ENCODE data around the gene CACNB2.
"Not testable (repeated sequence)": the region's sequence is repeated elsewhere in the genome, so short reads cannot be mapped to it uniquely, and the experiment has no call there.

Gene CACNB2

GRCh38 chr10:18577823-18578685 is 437.8 kb downstream of the CACNB2 start:
- no peak overlapping the region for H3K27ac ChIP-seq (ENCODE audit: low read depth, low read length)
- H3K9me3 ChIP-seq (ENCODE audit: insufficient read depth, low read depth, low read length): peaks cover 30% of the 10 kb centered on the region
- WGBS: 90% methylated on average over 15 of the region's 15 CpGs
- H3K4me3 ChIP-seq (ENCODE audit: low read length): no peak overlapping the region
- H3K27me3 ChIP-seq (ENCODE audit: insufficient read depth, low read length): no peaks in the 10 kb centered on the region
- H3K36me3 ChIP-seq (ENCODE audit: insufficient read depth, low read length): peaks cover 45% of the 10 kb centered on the region
- no peaks in the 10 kb centered on the region for H3K4me1 ChIP-seq (ENCODE audit: insufficient read depth, low read length)
- H3K9ac ChIP-seq (ENCODE audit: low read depth, low read length): no peak overlapping the region

- Histone ChIP-seq H3K4me3 (ENCODE audit: low read length) (no peak overlapping the region), H3K9ac (ENCODE audit: low read depth, low read length) (no peak overlapping the region), H3K9me3 (ENCODE audit: insufficient read depth, low read depth, low read length) (peaks cover 10% of the 10 kb centered on the region), H3K27ac (ENCODE audit: low read depth, low read length) (no peak overlapping the region), H3K27me3 (ENCODE audit: insufficient read depth, low read length) (no peaks in the 10 kb centered on the region), H3K4me1 (ENCODE audit: insufficient read depth, low read length) (no peaks in the 10 kb centered on the region), H3K36me3 (ENCODE audit: insufficient read depth, low read length) (peaks cover 44% of the 10 kb centered on the region)
- 96% methylated on average over 3 of the region's 3 CpGs for WGBS
Observed at GRCh38 chr10:18582803-18583202, 442.6 kb downstream of the CACNB2 start.

- no peaks in the 10 kb centered on the region for H3K27me3 ChIP-seq (ENCODE audit: insufficient read depth, low read length)
- peaks cover 4% of the 10 kb centered on the region; the same call in 1 of the 2 replicates for H3K9me3 ChIP-seq (ENCODE audit: insufficient read depth, low read depth, low read length)
- H3K4me1 ChIP-seq (ENCODE audit: insufficient read depth, low read length): no peaks in the 10 kb centered on the region
- 84% methylated on average over 5 of the region's 5 CpGs for WGBS
- H3K27ac ChIP-seq (ENCODE audit: low read depth, low read length): no peak overlapping the region
- peaks cover 38% of the 10 kb centered on the region for H3K36me3 ChIP-seq (ENCODE audit: insufficient read depth, low read length)
- no peak overlapping the region for H3K9ac ChIP-seq (ENCODE audit: low read depth, low read length)
- no peak overlapping the region for H3K4me3 ChIP-seq (ENCODE audit: low read length)
Observed at GRCh38 chr10:18583575-18584270, 443.5 kb downstream of the CACNB2 start.

- H3K9me3 ChIP-seq (ENCODE audit: insufficient read depth, low read depth, low read length); H3K27me3 ChIP-seq (ENCODE audit: insufficient read depth, low read length); H3K4me1 ChIP-seq (ENCODE audit: insufficient read depth, low read length); H3K9ac ChIP-seq (ENCODE audit: low read depth, low read length); H3K4me3 ChIP-seq (ENCODE audit: low read length); H3K27ac ChIP-seq (ENCODE audit: low read depth, low read length): not testable (repeated sequence)
- WGBS: 96% methylated on average over 10 of the region's 10 CpGs
- peaks cover 13% of the 10 kb centered on the region for H3K36me3 ChIP-seq (ENCODE audit: insufficient read depth, low read length)
Observed at GRCh38 chr10:18586637-18587036, 446.4 kb downstream of the CACNB2 start.

DNA sequence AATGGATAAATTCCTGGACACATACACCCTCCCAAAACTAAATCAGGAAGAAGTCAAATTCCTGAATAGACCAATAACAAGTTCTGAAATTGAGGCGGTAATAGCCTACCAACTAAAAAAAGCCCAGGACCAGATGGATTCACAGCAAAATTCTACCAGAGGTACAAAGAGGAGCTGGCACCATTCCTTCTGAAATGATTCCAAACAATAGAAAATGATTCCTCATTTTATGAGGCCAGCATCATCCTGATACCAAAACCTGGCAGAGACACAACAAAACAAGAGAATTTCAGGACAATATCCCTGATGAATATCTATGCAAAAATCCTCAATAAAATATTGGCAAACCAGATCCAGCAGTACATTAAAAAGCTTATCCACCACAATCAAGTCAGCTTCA is 450.9 kb downstream of the CACNB2 start:
- not testable (repeated sequence) for H3K4me3 ChIP-seq (ENCODE audit: low read length); H3K9me3 ChIP-seq (ENCODE audit: insufficient read depth, low read depth, low read length); H3K27ac ChIP-seq (ENCODE audit: low read depth, low read length); H3K9ac ChIP-seq (ENCODE audit: low read depth, low read length); H3K27me3 ChIP-seq (ENCODE audit: insufficient read depth, low read length); H3K4me1 ChIP-seq (ENCODE audit: insufficient read depth, low read length)
- peaks cover 22% of the 10 kb centered on the region for H3K36me3 ChIP-seq (ENCODE audit: insufficient read depth, low read length)
- 93% methylated on average over 1 of the region's 1 CpG for WGBS
